MCF 10A (cell line): ENCODE data around the gene BICD1. TPM values are rescaled to one million over a fixed set of nuclear protein-coding genes. Genes with fewer than 3 reads are reported as not detected.

Experiments used
- BruUV-seq: library from RNA; stranded (reverse); fragments of 400-500 nt; replicated peaks from 2 replicates; lab custom pipeline; 2021; lab: Mats Ljungman, UMichigan
- CTCF ChIA-PET: fragments of 300-600 bp; sonication (Branson Sonifier 250); formaldehyde crosslinking; extraction: SDS; loops from one replicate; lab custom pipeline; 2021; ENCODE audit warnings: antibody characterized with exemption, inconsistent platforms; lab: Yijun Ruan, JAX
- POLR2A ChIA-PET: fragments of 300-600, 350-650 bp; sonication (Branson Sonifier 250); formaldehyde crosslinking; extraction: SDS; loops from one replicate; lab custom pipeline; 2020; ENCODE audit warnings: antibody characterized with exemption, inconsistent platforms; lab: Yijun Ruan, JAX
- DNase-seq: peaks from one replicate; pipeline ENCODE4 v3.0.0-alpha.2; 2018; ENCODE audit not compliant: unreplicated experiment
- H3K27ac Mint-ChIP-seq: one replicate; pipeline ENCODE4 v1.8.0; 2022; ENCODE audit warnings: mild to moderate bottlenecking, low read depth, mixed read lengths; ENCODE audit not compliant: unreplicated experiment
- H3K27me3 Mint-ChIP-seq: one replicate; pipeline ENCODE4 v1.8.0; 2022; ENCODE audit warnings: mixed read lengths; ENCODE audit not compliant: insufficient read depth, unreplicated experiment
- H3K36me3 Mint-ChIP-seq: one replicate; pipeline ENCODE4 v1.8.0; 2022; ENCODE audit warnings: mild to moderate bottlenecking, moderate library complexity, mixed read lengths; ENCODE audit not compliant: insufficient read depth, unreplicated experiment
- H3K4me1 Mint-ChIP-seq: one replicate; pipeline ENCODE4 v1.8.0; 2022; ENCODE audit warnings: mixed read lengths; ENCODE audit not compliant: insufficient read depth, unreplicated experiment
- H3K4me3 Mint-ChIP-seq: one replicate; pipeline ENCODE4 v1.8.0; 2022; ENCODE audit warnings: mild to moderate bottlenecking, moderate library complexity, mixed read lengths; ENCODE audit not compliant: unreplicated experiment
- H3K9me3 Mint-ChIP-seq: one replicate; pipeline ENCODE4 v1.8.0; 2022; ENCODE audit warnings: mixed read lengths; ENCODE audit not compliant: unreplicated experiment
- CTCF ChIP-seq: fragments of 200-600 bp; IDR thresholded peaks from one replicate; pipeline ENCODE4 v1.8.0; 2022; ENCODE audit warnings: antibody characterized with exemption, mild to moderate bottlenecking; ENCODE audit not compliant: unreplicated experiment
- intact Hi-C: fragments of 100-400 bp; cut with micrococcal nuclease; formaldehyde crosslinking; loops from 2 replicates; pipeline ENCODE4 v1.14.1; 2022
- total RNA-seq: library from RNA; stranded (reverse); gene quantifications from 2 replicates; pipeline ENCODE4 v1.2.3, GENCODE V29; 2022

Gene BICD1
- total RNA-seq, 1 experiment from 2014 or later, result 49.3 TPM

GRCh38 chr12:32155961-32156529 lies 49.4 kb downstream of the BICD1 start:
- Mint-ChIP-seq H3K36me3 (peaks cover 6% of the 10 kb centered on the region), H3K4me1 (no peaks in the 10 kb centered on the region), H3K9me3 (no peaks in the 10 kb centered on the region), H3K4me3 (no peak overlapping the region), H3K27ac (no peak overlapping the region), H3K27me3 (no peaks in the 10 kb centered on the region)
- ChIA-PET CTCF (interaction anchor here (0.6 to 1.3 kb wide), 4 partner anchors 8 to 679 kb away, joined by 3 to 5 read pairs (median 3); no protein-coding TSS in a partner anchor), POLR2A (interaction anchor here (0.6 to 0.9 kb wide), 2 partner anchors 24 to 232 kb away, joined by 3 read pairs; no protein-coding TSS in a partner anchor)
- DNase-seq, result no peak
- intact Hi-C loops, result no loop called here
- TF ChIP-seq CTCF, result no peak
- no TSS peak for BruUV-seq

- intact Hi-C loops, result no loop called here
- H3K27me3 Mint-ChIP-seq, result no peaks in the 10 kb centered on the region
- POLR2A ChIA-PET, result no interaction called here
- H3K4me3 Mint-ChIP-seq, result no peak overlapping the region
- peaks cover under 1% of the 10 kb centered on the region for H3K36me3 Mint-ChIP-seq
- no peak for DNase-seq
- TF ChIP-seq CTCF, result no peak
- BruUV-seq, result no TSS peak
- H3K4me1 Mint-ChIP-seq, result no peaks in the 10 kb centered on the region
- no peak overlapping the region for H3K27ac Mint-ChIP-seq
- H3K9me3 Mint-ChIP-seq, result no peaks in the 10 kb centered on the region
- CTCF ChIA-PET, result no interaction called here
Measured at GRCh38 chr12:32158525-32158924, 51.9 kb downstream of the BICD1 start.

- BruUV-seq, result no TSS peak
- no peaks in the 10 kb centered on the region for H3K36me3 Mint-ChIP-seq
- POLR2A ChIA-PET, result no interaction called here
- H3K9me3 Mint-ChIP-seq, result no peaks in the 10 kb centered on the region
- no peak for DNase-seq
- no peaks in the 10 kb centered on the region for H3K27me3 Mint-ChIP-seq
- CTCF ChIA-PET, result no interaction called here
- H3K4me3 Mint-ChIP-seq, result no peak overlapping the region
- H3K27ac Mint-ChIP-seq, result no peak overlapping the region
- intact Hi-C loops, result no loop called here
- no peak for TF ChIP-seq CTCF
- H3K4me1 Mint-ChIP-seq, result no peaks in the 10 kb centered on the region
Measured at GRCh38 chr12:32159381-32159780, 52.7 kb downstream of the BICD1 start.

- DNase-seq, result no peak
Measured at GRCh38 chr12:32159925-32160324, 53.3 kb downstream of the BICD1 start.

More at GRCh38 chr12:32159925-32160324, 53.3 kb downstream of the BICD1 start:
- no peak overlapping the region for H3K27ac Mint-ChIP-seq
- no peak overlapping the region for H3K4me3 Mint-ChIP-seq
- H3K4me1 Mint-ChIP-seq, result no peaks in the 10 kb centered on the region
- intact Hi-C loops, result no loop called here
- H3K27me3 Mint-ChIP-seq, result no peaks in the 10 kb centered on the region
- BruUV-seq, result no TSS peak
- no peaks in the 10 kb centered on the region for H3K36me3 Mint-ChIP-seq
- ChIA-PET POLR2A (interaction anchor here (0.5 kb wide), 1 partner anchor 225 kb away, joined by 4 read pairs; no protein-coding TSS in a partner anchor), CTCF (no interaction called here)
- no peak for TF ChIP-seq CTCF
- no peaks in the 10 kb centered on the region for H3K9me3 Mint-ChIP-seq
